ENCODE data around the gene IGSF23.
"Not testable (repeated sequence)": the region's sequence is repeated elsewhere in the genome, so short reads cannot be mapped to it uniquely, and the experiment has no call there.

IGSF23 gene

DNA sequence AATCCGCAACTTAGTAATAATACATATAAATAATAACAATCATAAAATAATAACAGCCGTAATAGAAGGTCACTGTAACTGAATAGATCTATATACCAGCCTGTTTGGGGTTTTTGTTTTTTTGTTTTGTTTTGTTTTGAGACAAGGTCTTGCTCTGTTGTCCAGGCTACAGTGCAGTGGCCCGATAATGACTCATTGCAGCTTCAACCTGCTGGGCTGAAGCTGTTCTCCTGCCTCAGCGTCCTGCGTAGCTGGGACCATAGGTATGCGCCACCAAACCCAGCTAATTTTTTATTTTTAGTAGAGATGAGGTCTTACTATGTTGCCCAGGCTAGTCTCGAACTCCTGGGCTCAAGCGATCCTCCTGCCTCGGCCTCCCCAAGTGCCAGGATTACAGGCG lies 950 bp downstream of the IGSF23 start:
- no peak for DNase-seq (ENCODE audit: low spot score)

DNA sequence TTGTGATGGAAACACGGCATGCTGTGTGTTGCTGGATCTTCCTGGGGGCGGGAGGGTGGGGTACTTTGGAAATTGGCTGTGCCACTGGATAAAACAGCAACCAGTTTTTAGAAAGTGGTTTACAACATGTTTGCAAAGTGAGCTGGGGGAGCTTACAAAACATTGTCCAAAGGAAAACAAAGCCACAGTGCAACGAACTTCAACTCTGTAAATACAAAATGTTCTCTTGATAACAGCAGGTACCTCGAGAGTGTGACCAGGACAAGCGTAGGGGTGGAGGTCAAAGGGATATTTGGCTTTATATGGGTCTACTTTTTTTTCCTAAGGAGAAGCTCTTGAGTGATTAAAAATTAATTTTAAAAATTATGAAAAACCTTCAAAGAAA lies 2.5 kb downstream of the IGSF23 start:
- DNase-seq (ENCODE audit: low spot score): no peak

GRCh38 chr19:44617110-44617880 lies 3.9 kb downstream of the IGSF23 start:
- no peak for DNase-seq (ENCODE audit: low spot score)

- no peak for DNase-seq (ENCODE audit: low spot score)
Observed at GRCh38 chr19:44618640-44619357, 5.4 kb downstream of the IGSF23 start.

- DNase-seq (ENCODE audit: low spot score): no peak
Observed at GRCh38 chr19:44620667-44621066, 7.3 kb downstream of the IGSF23 start.

DNA sequence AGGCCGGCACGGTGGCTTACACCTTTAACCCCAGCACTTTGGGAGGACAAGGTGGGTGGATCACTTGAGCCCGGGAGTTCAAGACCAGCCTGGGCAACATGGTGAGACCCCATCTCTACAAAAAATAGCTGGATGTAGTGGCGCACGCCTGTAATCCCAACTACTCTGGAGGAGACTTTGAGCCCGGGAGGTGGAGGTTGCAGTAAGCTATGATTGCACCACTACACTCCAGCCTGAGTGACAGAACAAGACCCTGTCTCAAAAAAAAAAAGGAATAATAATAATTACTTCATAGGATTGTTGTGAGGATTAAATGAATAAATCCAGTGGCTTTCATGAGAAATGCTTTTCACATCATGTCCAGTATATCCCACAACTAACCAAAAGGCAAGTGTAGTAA lies 8.0 kb downstream of the IGSF23 start:
- no peak for DNase-seq (ENCODE audit: low spot score)

- no peak for DNase-seq (ENCODE audit: low spot score)
Observed at GRCh38 chr19:44623080-44623479, 9.7 kb downstream of the IGSF23 start.

- no peak for DNase-seq (ENCODE audit: low spot score)
Observed at GRCh38 chr19:44623626-44624025, 10.3 kb downstream of the IGSF23 start.

GRCh38 chr19:44624840-44625354 lies 11.5 kb downstream of the IGSF23 start:
- no peak for DNase-seq (ENCODE audit: low spot score)

GRCh38 chr19:44625637-44626036 lies 12.3 kb downstream of the IGSF23 start:
- not testable (repeated sequence) for DNase-seq (ENCODE audit: low spot score)

GRCh38 chr19:44626048-44626624 lies 12.8 kb downstream of the IGSF23 start:
- DNase-seq (ENCODE audit: low spot score): peak; percentile 85

- no peak for DNase-seq (ENCODE audit: low spot score)
Observed at GRCh38 chr19:44627631-44628030, 14.3 kb downstream of the IGSF23 start.

DNA sequence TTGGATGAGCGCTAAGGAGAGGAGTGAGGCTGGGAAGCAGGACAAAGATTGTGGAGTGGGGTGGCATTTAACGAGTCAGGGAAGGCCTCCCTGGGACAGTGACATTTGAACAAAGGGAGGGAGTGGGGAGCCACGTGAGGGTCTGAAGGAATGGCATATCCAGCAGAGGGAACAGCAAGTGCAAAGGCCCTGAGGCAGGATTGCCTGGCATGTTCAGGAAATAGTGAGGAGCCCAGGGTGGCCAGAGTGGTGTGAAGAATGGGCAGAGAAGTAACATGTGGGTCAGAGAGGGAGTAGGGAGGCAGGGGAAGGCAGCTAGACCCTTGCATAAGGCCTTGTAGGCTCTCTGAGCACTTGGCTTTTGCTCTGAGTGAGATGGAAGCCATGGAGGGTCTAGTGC lies 15.4 kb downstream of the IGSF23 start:
- no peak for DNase-seq (ENCODE audit: low spot score)

- not testable (repeated sequence) for DNase-seq (ENCODE audit: low spot score)
Observed at GRCh38 chr19:44631611-44632010, 18.2 kb downstream of the IGSF23 start.

- not testable (repeated sequence) for DNase-seq (ENCODE audit: low spot score)
Observed at GRCh38 chr19:44634058-44634457, 20.7 kb downstream of the IGSF23 start.

GRCh38 chr19:44634785-44635184 lies 21.4 kb downstream of the IGSF23 start:
- no peak for DNase-seq (ENCODE audit: low spot score)

DNA sequence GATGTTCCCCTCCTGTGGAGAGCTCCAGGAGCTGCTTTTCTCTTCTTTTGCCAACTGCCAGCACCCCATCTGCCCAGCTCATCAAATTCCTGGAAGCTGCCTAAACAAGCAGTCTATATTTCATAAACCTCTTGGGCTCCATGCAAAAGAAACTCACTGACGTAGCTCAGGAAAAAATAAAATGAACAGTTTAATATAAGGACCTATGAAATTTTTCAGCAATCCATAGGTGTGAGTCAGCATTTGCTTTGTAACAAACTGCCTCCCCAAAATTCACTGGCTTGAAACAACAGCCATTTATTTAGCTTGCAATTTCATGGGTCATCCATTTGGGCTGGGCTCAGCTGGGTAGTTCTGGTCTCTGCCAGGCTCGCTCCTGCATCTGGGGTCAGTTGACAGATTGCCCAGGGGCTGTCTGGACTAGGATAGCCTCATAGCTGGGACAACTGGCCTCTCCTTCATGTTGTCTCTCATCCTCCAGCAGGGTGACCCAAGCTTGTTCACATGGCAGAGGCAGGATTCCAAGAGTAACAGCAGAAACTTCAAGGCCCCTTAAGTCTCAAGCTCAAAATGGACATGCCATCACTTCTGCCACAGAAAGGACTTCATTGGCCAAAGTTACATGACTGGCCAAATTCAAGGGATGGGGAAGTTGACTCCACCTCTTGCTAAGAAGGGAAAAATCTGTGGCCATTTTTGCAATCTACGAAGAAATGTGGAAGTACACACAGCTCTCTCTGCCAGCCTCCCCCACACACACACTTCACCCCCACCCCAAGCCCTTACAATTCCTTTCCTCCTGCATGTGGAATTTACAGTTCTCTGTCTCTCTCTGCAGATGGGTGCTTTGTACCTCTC lies 22.4 kb downstream of the IGSF23 start:
- no peak for DNase-seq (ENCODE audit: low spot score)

- no peak for DNase-seq (ENCODE audit: low spot score)
Observed at GRCh38 chr19:44636439-44637389, 23.4 kb downstream of the IGSF23 start.

- no peak for DNase-seq (ENCODE audit: low spot score)
Observed at GRCh38 chr19:44637390-44637764, 24.0 kb downstream of the IGSF23 start.

- peak; percentile 35 for DNase-seq (ENCODE audit: low spot score)
Observed at GRCh38 chr19:44640518-44640917, 27.2 kb downstream of the IGSF23 start.
